Spleen (tissue), 11 donors: ENCODE results near the gene SEMA4C. TPM values are rescaled to one million over a fixed set of nuclear protein-coding genes. Genes with fewer than 3 reads are reported as not detected.

Source experiments
- DNase-seq: peaks from one replicate; pipeline ENCODE4 v3.0.0-alpha.2; 2020
- H3K27ac ChIP-seq, 8 donors: fragments of 200-600 bp; sonication (generic) in 7 of 8; 1 replicate in 4 of 8; 2 replicates in 4 of 8; pipeline versions ENCODE4 v1.5.0 to v1.8.0; 2016 to 2021; ENCODE audit warnings: inconsistent platforms in 4 of 8, mild to moderate bottlenecking in 4 of 8, moderate library complexity in 1 of 8
- H3K27me3 ChIP-seq, 7 donors: fragments of 200-600 bp; sonication (generic) in 6 of 7; replicated peaks in 1 of 7; 1 replicate in 4 of 7; 2 replicates in 3 of 7; pipeline versions ENCODE4 v1.5.0 to v1.8.0; 2016 to 2021; ENCODE audit warnings: inconsistent platforms in 3 of 7, mild to moderate bottlenecking in 1 of 7
- H3K36me3 ChIP-seq, 6 donors: fragments of 200-600 bp; sonication (generic) in 5 of 6; 1 replicate in 4 of 6; 2 replicates in 2 of 6; pipeline versions ENCODE4 v1.5.0 to v1.8.0; 2016 to 2021; ENCODE audit warnings: inconsistent platforms in 2 of 6
- H3K4me1 ChIP-seq, 6 donors: fragments of 200-600 bp; sonication (generic) in 5 of 6; 1 replicate in 3 of 6; 2 replicates in 3 of 6; pipeline versions ENCODE4 v1.5.0 to v1.8.0; 2016 to 2021; ENCODE audit warnings: inconsistent platforms in 3 of 6
- H3K4me3 ChIP-seq, 8 donors: fragments of 200-600 bp; sonication (generic) in 7 of 8; 1 replicate in 4 of 8; 2 replicates in 4 of 8; pipeline versions ENCODE4 v1.5.0 to v1.8.0; 2016 to 2021; ENCODE audit warnings: inconsistent platforms in 4 of 8, mild to moderate bottlenecking in 4 of 8, moderate library complexity in 2 of 8
- H3K9me3 ChIP-seq, 8 donors: fragments of 200-600 bp; sonication (generic) in 7 of 8; 1 replicate in 4 of 8; 2 replicates in 4 of 8; pipeline versions ENCODE4 v1.5.0 to v1.8.0; 2016 to 2021; ENCODE audit warnings: inconsistent platforms in 4 of 8
- POLR2A ChIP-seq, 3 donors: fragments of 450-650 bp; IDR thresholded peaks; one replicate each; pipeline ENCODE4 v1.5.1; 2017; ENCODE audit warnings: antibody characterized with exemption in 3 of 3, mild to moderate bottlenecking in 1 of 3
- POLR2AphosphoS5 ChIP-seq, 3 donors: sonication (generic); formaldehyde crosslinking; IDR thresholded peaks; one replicate each; pipeline ENCODE4 v1.5.1; 2017; ENCODE audit warnings: antibody characterized with exemption in 3 of 3
- WGBS, 5 donors: extraction: QIAGEN DNeasy Blood & Tissue Kit in 3 of 5; methylation state at CpG; one replicate each; pipeline versions ENCODE4 v1.1.5 to v1.1.7; 2013 to 2018; 5-methylcytosine and 5-hydroxymethylcytosine counted together
- intact Hi-C: fragments of 100-400 bp; cut with DNase I; formaldehyde crosslinking; loops from one replicate; pipeline ENCODE4 v1.15.0; 2023; ENCODE audit warnings: low total_unique reads
- polyA plus RNA-seq, 3 donors: library from polyadenylated mRNA; stranded (reverse); fragments of 200-250 nt; gene quantifications; one replicate each; pipeline ENCODE4 v1.2.1, GENCODE V29; 2013
- total RNA-seq, 7 donors: library from RNA; depleted of rRNA in 3 of 7; stranded (reverse); fragments of >200 nt in 3 of 7; fragmentation: NEBNext Ultra II Directional in 4 of 7; extraction: Animal tissue kit (Norgen Biotek cat#: 25700) in 4 of 7; gene quantifications; one replicate each; pipeline versions ENCODE4 v1.1.0 to v1.2.1, GENCODE V29; 2016 to 2021
- TF ChIP-seq, protein P1 (sequence below), 11 experiments: fragments of 200-600 bp in 7 of 11; fragments of 450-650 bp in 4 of 11; sonication (generic) in 4 of 11; IDR thresholded peaks in 8 of 11; conservative IDR thresholded peaks in 3 of 11; 1 replicate in 7 of 11; 2 replicates in 4 of 11; pipeline versions ENCODE4 v1.4.0 to v1.8.0; 2016 to 2021; ENCODE audit warnings: antibody characterized with exemption in 11 of 11, inconsistent platforms in 4 of 11, mild to moderate bottlenecking in 1 of 11
- donor health status: healthy with polysubstance abuse.
- donor health status: DM: no; HTN: no; CAD: no; lungs with moderate emphysema.
- donor health status: DM: no; HTN: no; CAD: no.
- donor health status: Bipolar disorder and iron deficiency.
- donor health status: healthy.
- donor health status: DM: no; HTN: no; CAD: no.
- donor health status: DM: yes; HTN: yes; CAD: no.

SEMA4C gene
- total and polyA plus RNA-seq, 10 donors = 6.1 to 205 (median 68.1) TPM

DNA sequence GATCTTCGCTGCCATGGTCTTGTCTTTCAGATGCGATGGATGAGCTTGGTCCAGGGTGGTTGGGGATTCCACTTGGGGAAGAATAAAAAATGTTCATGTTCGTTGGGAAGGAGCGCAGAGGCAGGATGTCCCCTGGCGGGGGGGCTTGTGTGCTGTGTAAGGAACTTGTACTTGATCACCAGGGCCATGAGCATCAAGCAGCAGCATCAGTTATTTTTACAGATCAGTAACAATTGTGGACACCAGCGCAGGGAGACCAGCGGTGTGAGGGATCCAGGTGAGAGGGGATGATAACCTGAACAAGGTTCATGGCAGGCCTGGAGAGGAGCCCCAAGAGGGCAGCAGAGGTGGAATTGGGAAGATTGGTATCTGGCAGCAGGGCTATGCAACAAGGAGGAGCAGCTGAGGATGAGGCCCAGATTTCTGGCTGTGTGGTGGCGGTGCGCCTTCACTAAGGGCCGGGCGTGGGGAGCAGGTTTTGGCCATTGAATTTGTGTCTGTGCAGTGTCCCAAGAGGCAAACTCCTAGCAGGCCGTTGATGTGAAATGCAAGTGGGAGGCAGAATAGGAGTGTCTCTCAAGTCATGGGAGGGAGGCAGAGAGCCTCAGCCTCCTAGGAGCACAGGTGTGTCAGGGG, 49.9 kb downstream of the SEMA4C start:
- Histone ChIP-seq H3K27ac (no peak overlapping the region), H3K4me3 (no peak overlapping the region), H3K27me3 (no peaks in the 10 kb centered on the region), H3K4me1 (peaks cover 46 to 79% (median 58%) of the 10 kb centered on the region in 6 donors), H3K36me3 (peaks cover 0 to 64% (median 12%) of the 10 kb centered on the region in 6 donors), H3K9me3 (no peaks in the 10 kb centered on the region)
- 84 to 90% (median 89%) methylated on average over 12 of the region's 12 CpGs for WGBS, 5 donors
- intact Hi-C loops = no loop called here
- TF ChIP-seq, protein P1, sequence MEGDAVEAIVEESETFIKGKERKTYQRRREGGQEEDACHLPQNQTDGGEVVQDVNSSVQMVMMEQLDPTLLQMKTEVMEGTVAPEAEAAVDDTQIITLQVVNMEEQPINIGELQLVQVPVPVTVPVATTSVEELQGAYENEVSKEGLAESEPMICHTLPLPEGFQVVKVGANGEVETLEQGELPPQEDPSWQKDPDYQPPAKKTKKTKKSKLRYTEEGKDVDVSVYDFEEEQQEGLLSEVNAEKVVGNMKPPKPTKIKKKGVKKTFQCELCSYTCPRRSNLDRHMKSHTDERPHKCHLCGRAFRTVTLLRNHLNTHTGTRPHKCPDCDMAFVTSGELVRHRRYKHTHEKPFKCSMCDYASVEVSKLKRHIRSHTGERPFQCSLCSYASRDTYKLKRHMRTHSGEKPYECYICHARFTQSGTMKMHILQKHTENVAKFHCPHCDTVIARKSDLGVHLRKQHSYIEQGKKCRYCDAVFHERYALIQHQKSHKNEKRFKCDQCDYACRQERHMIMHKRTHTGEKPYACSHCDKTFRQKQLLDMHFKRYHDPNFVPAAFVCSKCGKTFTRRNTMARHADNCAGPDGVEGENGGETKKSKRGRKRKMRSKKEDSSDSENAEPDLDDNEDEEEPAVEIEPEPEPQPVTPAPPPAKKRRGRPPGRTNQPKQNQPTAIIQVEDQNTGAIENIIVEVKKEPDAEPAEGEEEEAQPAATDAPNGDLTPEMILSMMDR (IDR thresholded peaks at IDR 0.05 in 8 of 11, conservative IDR thresholded peaks at IDR 0.05 in 3 of 11) = no peak
- DNase-seq = no peak

DNA sequence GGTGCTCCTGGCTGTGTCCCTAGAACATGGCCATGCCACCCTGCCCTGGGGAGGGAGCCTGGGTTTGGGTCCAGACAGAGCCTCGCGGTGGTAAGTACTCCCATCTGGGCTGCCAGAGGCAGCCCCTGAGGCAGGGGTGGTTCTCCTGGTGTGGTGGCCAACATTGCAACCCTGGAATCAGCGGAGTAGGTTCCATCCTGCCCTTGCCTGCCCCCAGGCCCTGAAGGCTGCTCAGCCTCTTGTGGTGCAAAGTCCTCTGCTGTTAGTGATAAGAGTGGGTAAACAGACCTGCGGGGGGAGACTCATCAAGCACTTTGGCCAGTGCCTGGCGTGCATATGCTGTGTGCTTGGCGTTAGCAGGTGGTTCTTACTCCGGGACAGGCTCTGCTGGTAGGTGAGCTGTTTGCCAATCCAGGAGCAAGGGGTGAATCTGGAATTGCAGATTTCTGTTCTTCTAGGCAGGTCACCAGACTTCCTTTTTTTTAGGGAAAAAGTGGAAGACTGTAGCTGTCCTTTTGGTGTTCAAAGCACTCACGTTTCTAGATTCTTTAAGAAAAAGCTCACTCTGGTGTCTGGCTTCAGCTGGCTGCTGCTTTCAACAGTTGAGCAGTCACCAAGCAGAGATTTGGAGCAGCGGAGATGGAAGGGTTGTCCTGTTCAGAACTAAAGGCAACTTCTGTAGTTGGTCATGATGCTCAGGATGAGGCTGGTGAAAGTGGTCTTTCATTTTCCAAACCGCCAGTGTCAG, 50.6 kb downstream of the SEMA4C start:
- 79 to 89% (median 81%) methylated on average over 7 to 10 of the region's 10 CpGs for WGBS, 5 donors
- Histone ChIP-seq H3K9me3 (no peaks in the 10 kb centered on the region), H3K4me1 (peaks cover 46 to 79% (median 60%) of the 10 kb centered on the region in 6 donors), H3K27ac (no peak overlapping the region), H3K36me3 (peaks cover 0 to 57% (median 9%) of the 10 kb centered on the region in 6 donors), H3K27me3 (no peaks in the 10 kb centered on the region), H3K4me3 (peak overlapping the region in 3 of 8 donors; percentile 6 to 91 (median 72))
- TF ChIP-seq, protein P1 (IDR thresholded peaks at IDR 0.05 in 8 of 11, conservative IDR thresholded peaks at IDR 0.05 in 3 of 11) = no peak
- TF ChIP-seq POLR2A (IDR thresholded peaks at IDR 0.05) (no peak), POLR2AphosphoS5 (IDR thresholded peaks at IDR 0.05) (no peak)
- intact Hi-C loops = no loop called here
- DNase-seq = peak; percentile 61

DNA sequence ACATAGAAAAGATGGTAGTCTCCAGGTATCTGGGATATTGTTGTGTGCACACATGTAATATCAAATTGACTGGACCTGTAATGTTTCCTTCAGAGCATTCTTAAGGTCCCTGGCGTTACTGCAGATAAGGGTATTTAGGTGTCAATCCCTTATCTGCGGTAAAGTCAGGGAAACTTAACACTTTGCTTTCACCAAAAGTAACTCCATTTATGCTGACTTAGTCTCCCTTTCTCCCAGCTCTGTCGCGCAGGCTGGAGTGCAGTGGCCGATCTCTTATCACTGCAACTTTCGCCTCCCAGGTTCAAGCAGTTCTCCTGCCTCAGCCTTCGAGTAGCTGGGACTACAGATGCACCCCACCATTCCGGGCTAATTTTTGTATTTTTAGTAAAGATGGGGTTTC, 52.0 kb downstream of the SEMA4C start:
- Histone ChIP-seq H3K36me3 (peaks cover 0 to 43% (median 1%) of the 10 kb centered on the region in 6 donors), H3K27me3 (no peaks in the 10 kb centered on the region), H3K4me1 (peaks cover 46 to 69% (median 57%) of the 10 kb centered on the region in 6 donors), H3K9me3 (no peaks in the 10 kb centered on the region), H3K4me3 (peak overlapping the region in 6 of 8 donors; percentile 72 to 91 (median 78)), H3K27ac (no peak overlapping the region)
- 89 to 92% (median 90%) methylated on average over 8 of the region's 8 CpGs for WGBS, 5 donors
- intact Hi-C loops = no loop called here
- peak; percentile 44 for DNase-seq
- TF ChIP-seq, protein P1 (IDR thresholded peaks at IDR 0.05 in 8 of 11, conservative IDR thresholded peaks at IDR 0.05 in 3 of 11) = no peak
- TF ChIP-seq POLR2AphosphoS5 (IDR thresholded peaks at IDR 0.05) (no peak), POLR2A (IDR thresholded peaks at IDR 0.05) (no peak)
